ENCODE measurements around the gene SOX11. TPM values are rescaled to one million over a fixed set of nuclear protein-coding genes. Genes with fewer than 3 reads are reported as not detected.

The SOX11 gene
- polyA plus RNA-seq, 3 donors, result not detected

DNA sequence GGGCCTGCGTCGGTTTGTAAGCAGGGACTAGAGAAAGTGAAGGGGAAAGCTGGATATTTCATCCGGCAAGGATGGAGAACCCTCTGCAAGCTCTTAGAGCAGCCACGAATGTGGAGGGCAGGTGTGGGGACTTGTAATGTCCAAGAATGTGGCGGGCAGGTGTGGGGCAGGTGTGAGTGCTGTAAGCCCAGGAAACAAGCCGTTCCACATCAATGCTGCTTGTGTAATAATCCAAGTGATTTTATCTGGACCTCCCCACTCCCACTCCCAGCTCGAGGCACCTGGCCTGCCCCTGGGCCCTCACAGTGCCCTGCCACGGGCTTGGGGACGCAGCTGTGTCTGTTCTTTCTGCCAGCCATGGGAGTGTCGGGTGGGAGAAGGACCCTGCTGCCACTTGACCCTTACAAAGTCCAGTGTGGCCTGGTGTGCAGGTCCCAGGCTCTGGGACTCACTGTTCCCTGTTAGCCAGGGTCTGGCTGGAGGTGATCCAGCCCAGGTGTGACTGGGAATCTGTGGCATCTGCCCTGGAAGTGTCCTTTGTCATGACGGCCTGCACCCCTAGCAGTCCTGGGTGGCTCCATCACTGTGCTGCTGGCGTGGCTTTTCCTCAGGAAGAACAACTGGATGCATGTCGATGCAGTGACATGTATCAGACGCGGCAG, 42.8 kb downstream of the SOX11 start:
- no peak overlapping the region for H3K4me3 ChIP-seq (replicated peaks in 1 of 3; ENCODE audit: low read depth in 2 of 3, low read length in 3 of 3)
- H3K79me2 ChIP-seq (ENCODE audit: insufficient read depth, low read length), result no peaks in the 10 kb centered on the region
- H3K9ac ChIP-seq (ENCODE audit: insufficient read depth, low read length, poor library complexity, severe bottlenecking), result no peak overlapping the region
- Mint-ChIP-seq H3K4me3 (no peak overlapping the region), H3K9me3 (peaks cover 0 to 3% (median 2%) of the 10 kb centered on the region in 7 donors), H3K27ac (no peak overlapping the region), H3K27me3 (ENCODE audit: low read depth in 3 of 3) (peaks cover 0 to 3% (median 2%) of the 10 kb centered on the region in 3 donors), H3K4me1 (no peaks in the 10 kb centered on the region), H3K36me3 (no peaks in the 10 kb centered on the region)
- no peaks in the 10 kb centered on the region for H3K9me3 ChIP-seq (replicated peaks in 1 of 2; ENCODE audit: control insufficient read depth in 1 of 2, insufficient read depth in 1 of 2, low read length in 2 of 2)
- H2AFZ ChIP-seq (ENCODE audit: insufficient read depth, low read depth, low read length, poor library complexity, severe bottlenecking), result no peak overlapping the region
- H3K27me3 ChIP-seq (ENCODE audit: control insufficient read depth in 2 of 2, insufficient read depth in 2 of 2, low read length in 2 of 2), result no peaks in the 10 kb centered on the region
- TF ChIP-seq, protein P1, sequence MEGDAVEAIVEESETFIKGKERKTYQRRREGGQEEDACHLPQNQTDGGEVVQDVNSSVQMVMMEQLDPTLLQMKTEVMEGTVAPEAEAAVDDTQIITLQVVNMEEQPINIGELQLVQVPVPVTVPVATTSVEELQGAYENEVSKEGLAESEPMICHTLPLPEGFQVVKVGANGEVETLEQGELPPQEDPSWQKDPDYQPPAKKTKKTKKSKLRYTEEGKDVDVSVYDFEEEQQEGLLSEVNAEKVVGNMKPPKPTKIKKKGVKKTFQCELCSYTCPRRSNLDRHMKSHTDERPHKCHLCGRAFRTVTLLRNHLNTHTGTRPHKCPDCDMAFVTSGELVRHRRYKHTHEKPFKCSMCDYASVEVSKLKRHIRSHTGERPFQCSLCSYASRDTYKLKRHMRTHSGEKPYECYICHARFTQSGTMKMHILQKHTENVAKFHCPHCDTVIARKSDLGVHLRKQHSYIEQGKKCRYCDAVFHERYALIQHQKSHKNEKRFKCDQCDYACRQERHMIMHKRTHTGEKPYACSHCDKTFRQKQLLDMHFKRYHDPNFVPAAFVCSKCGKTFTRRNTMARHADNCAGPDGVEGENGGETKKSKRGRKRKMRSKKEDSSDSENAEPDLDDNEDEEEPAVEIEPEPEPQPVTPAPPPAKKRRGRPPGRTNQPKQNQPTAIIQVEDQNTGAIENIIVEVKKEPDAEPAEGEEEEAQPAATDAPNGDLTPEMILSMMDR (IDR thresholded peaks at IDR 0.05), result no peak
- 92% methylated on average over 9 of the region's 15 CpGs for WGBS (ENCODE audit: insufficient coverage)
- no peak overlapping the region for H3K27ac ChIP-seq (ENCODE audit: low read depth in 1 of 2, low read length in 2 of 2)
- H3K4me1 ChIP-seq (ENCODE audit: control insufficient read depth in 1 of 2, insufficient read depth in 2 of 2, low read length in 2 of 2), result no peaks in the 10 kb centered on the region
- H4K20me1 ChIP-seq (ENCODE audit: insufficient read depth, low read length), result no peaks in the 10 kb centered on the region
- H3K36me3 ChIP-seq (replicated peaks in 1 of 2; ENCODE audit: control insufficient read depth in 1 of 2, insufficient read depth in 2 of 2, low read length in 2 of 2), result no peaks in the 10 kb centered on the region
- H3K4me2 ChIP-seq (replicated peaks; ENCODE audit: extremely low read depth, low read length, poor library complexity, severe bottlenecking), result no peak overlapping the region
- DNase-seq, result no peak
- intact Hi-C loops (cut with micrococcal nuclease), result no loop called here

DNA sequence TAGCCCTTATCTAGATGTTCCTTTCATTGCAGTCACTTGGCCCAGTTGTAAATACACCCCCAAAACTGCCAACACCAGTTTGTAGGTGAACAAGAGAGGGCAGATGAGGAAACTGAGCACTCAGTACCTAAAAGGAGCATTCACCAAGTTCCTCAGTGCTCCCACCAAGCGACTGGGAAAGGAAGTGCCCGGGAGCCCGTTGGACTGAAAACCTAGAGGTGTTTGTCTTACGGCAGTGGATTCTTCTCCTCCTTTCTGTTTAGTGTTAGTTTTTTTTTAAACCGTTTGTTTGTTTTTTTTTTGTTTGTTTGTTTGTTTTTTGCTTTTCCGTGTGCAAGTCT, 43.3 kb downstream of the SOX11 start:
- no peaks in the 10 kb centered on the region for H3K79me2 ChIP-seq (ENCODE audit: insufficient read depth, low read length)
- Mint-ChIP-seq H3K36me3 (no peaks in the 10 kb centered on the region), H3K4me3 (no peak overlapping the region), H3K9me3 (peaks cover 0 to 3% (median 2%) of the 10 kb centered on the region in 7 donors), H3K4me1 (no peaks in the 10 kb centered on the region), H3K27ac (no peak overlapping the region), H3K27me3 (ENCODE audit: low read depth in 3 of 3) (peaks cover 0 to 3% (median 0%) of the 10 kb centered on the region in 3 donors)
- TF ChIP-seq, protein P1 (IDR thresholded peaks at IDR 0.05), result no peak
- H3K27ac ChIP-seq (ENCODE audit: low read depth in 1 of 2, low read length in 2 of 2), result no peak overlapping the region
- no peak overlapping the region for H2AFZ ChIP-seq (ENCODE audit: insufficient read depth, low read depth, low read length, poor library complexity, severe bottlenecking)
- H3K27me3 ChIP-seq (ENCODE audit: control insufficient read depth in 2 of 2, insufficient read depth in 2 of 2, low read length in 2 of 2), result no peaks in the 10 kb centered on the region
- no peaks in the 10 kb centered on the region for H4K20me1 ChIP-seq (ENCODE audit: insufficient read depth, low read length)
- H3K4me3 ChIP-seq (replicated peaks in 1 of 3; ENCODE audit: low read depth in 2 of 3, low read length in 3 of 3), result no peak overlapping the region
- WGBS (ENCODE audit: insufficient coverage), result 80% methylated on average over 1 of the region's 6 CpGs
- no peaks in the 10 kb centered on the region for H3K9me3 ChIP-seq (replicated peaks in 1 of 2; ENCODE audit: control insufficient read depth in 1 of 2, insufficient read depth in 1 of 2, low read length in 2 of 2)
- H3K36me3 ChIP-seq (replicated peaks in 1 of 2; ENCODE audit: control insufficient read depth in 1 of 2, insufficient read depth in 2 of 2, low read length in 2 of 2), result no peaks in the 10 kb centered on the region
- no peak for DNase-seq
- intact Hi-C loops (cut with micrococcal nuclease), result no loop called here
- H3K4me2 ChIP-seq (replicated peaks; ENCODE audit: extremely low read depth, low read length, poor library complexity, severe bottlenecking), result no peak overlapping the region
- no peak overlapping the region for H3K9ac ChIP-seq (ENCODE audit: insufficient read depth, low read length, poor library complexity, severe bottlenecking)
- H3K4me1 ChIP-seq (ENCODE audit: control insufficient read depth in 1 of 2, insufficient read depth in 2 of 2, low read length in 2 of 2), result no peaks in the 10 kb centered on the region

Data from CD14-positive monocyte (primary cell).